ENCODE measurements around the gene SPRN.

Gene SPRN

GRCh38 chr10:133373174-133374090 lies 51.0 kb downstream of the SPRN start, which contains the start of gene ECHS1:
TSS of gene ECHS1 (minus strand) at chr10:133373354. CDS start at chr10:133373333, 21 bp downstream.
- DNase-seq (ENCODE audit: low spot score), result peak; percentile 95
- Histone ChIP-seq H3K27ac (peak within 1 kb of the TSS; percentile 75 to 96), H3K4me3 (peak within 1 kb of the TSS; percentile 98)
- no peak for TF ChIP-seq CTCF (IDR thresholded peaks at IDR 0.05)

- DNase-seq (ENCODE audit: low spot score), result no peak
- TF ChIP-seq CTCF (IDR thresholded peaks at IDR 0.05), result no peak
- peak overlapping the region in 1 of 2 donors; percentile 96 for H3K27ac ChIP-seq
- H3K4me3 ChIP-seq, result peak overlapping the region; percentile 98
Observed at GRCh38 chr10:133372507-133372906, 51.9 kb downstream of the SPRN start.
